CD4-positive, alpha-beta T cell (primary cell): ENCODE results near the gene CASZ1. TPM values are rescaled to one million over a fixed set of nuclear protein-coding genes. Genes with fewer than 3 reads are reported as not detected.

Experiments used
- ATAC-seq: fragments of 200-7000 bp; cut with Tn5 transposase; one replicate; pipeline ENCODE4 v1.10.0; 2022; ENCODE audit warnings: mild to moderate bottlenecking; ENCODE audit not compliant: poor library complexity
- CTCF ChIA-PET: fragments of 350-600 bp; sonication (Branson Sonifier 250); formaldehyde crosslinking; loops from one replicate; lab custom pipeline; 2021; ENCODE audit warnings: antibody characterized with exemption, inconsistent platforms; lab: Charles Lee
- POLR2A ChIA-PET: fragments of 350-600 bp; sonication (Branson Sonifier 250); formaldehyde crosslinking; loops from one replicate; lab custom pipeline; 2021; ENCODE audit warnings: antibody characterized with exemption, inconsistent platforms; lab: Charles Lee
- DNase-seq, 14 experiments: peaks; one replicate each; pipeline ENCODE4 v3.0.0-alpha.2; 2013 to 2020; ENCODE audit warnings: mixed read lengths in 2 of 14
- H3K27ac ChIP-seq, 2 donors: one replicate each; pipeline versions ENCODE4 v1.5.1 to v1.7.0; 2013; ENCODE audit warnings: low read length in 2 of 2, low read depth in 1 of 2, mild to moderate bottlenecking in 1 of 2
- H3K27me3 ChIP-seq, 2 experiments: 1 replicate in 1 of 2; 2 replicates in 1 of 2; pipeline versions ENCODE4 v1.6.1 to v1.7.0; 2013; ENCODE audit warnings: low read length in 2 of 2, control low read depth in 1 of 2, mild to moderate bottlenecking in 1 of 2, moderate library complexity in 1 of 2; ENCODE audit not compliant: insufficient read depth in 2 of 2, control insufficient read depth in 1 of 2
- H3K36me3 ChIP-seq: one replicate; pipeline ENCODE4 v1.6.1; 2013; ENCODE audit warnings: low read length, control low read depth; ENCODE audit not compliant: insufficient read depth
- H3K4me1 ChIP-seq: one replicate; pipeline ENCODE4 v1.6.1; 2013; ENCODE audit warnings: low read length, control low read depth; ENCODE audit not compliant: insufficient read depth
- H3K4me3 ChIP-seq: one replicate; pipeline ENCODE4 v1.5.1; 2013; ENCODE audit warnings: mild to moderate bottlenecking, low read length, moderate library complexity
- H3K9me3 ChIP-seq, 2 experiments: 1 replicate in 1 of 2; 2 replicates in 1 of 2; pipeline versions ENCODE4 v1.6.1 to v1.7.0; 2013; ENCODE audit warnings: low read length in 2 of 2, mild to moderate bottlenecking in 2 of 2, control low read depth in 1 of 2, moderate library complexity in 1 of 2; ENCODE audit not compliant: control insufficient read depth in 1 of 2, insufficient read depth in 1 of 2
- H3K27ac Mint-ChIP-seq: one replicate; pipeline ENCODE4 v1.8.0; 2020; ENCODE audit warnings: mixed read lengths
- H3K27me3 Mint-ChIP-seq: one replicate; pipeline ENCODE4 v1.8.0; 2021; ENCODE audit warnings: mixed read lengths
- H3K36me3 Mint-ChIP-seq: one replicate; pipeline ENCODE4 v1.8.0; 2021; ENCODE audit warnings: low read depth, mixed read lengths
- H3K4me1 Mint-ChIP-seq: one replicate; pipeline ENCODE4 v1.8.0; 2021; ENCODE audit warnings: low read depth, mixed read lengths
- H3K4me3 Mint-ChIP-seq: one replicate; pipeline ENCODE4 v1.8.0; 2020; ENCODE audit warnings: mild to moderate bottlenecking, mixed read lengths
- H3K9me3 Mint-ChIP-seq: one replicate; pipeline ENCODE4 v1.8.0; 2020; ENCODE audit warnings: mixed read lengths
- intact Hi-C, 2 experiments: fragments of 100-400 bp; cut with DNase I in 1 of 2; cut with micrococcal nuclease in 1 of 2; formaldehyde crosslinking; loops; one replicate each; pipeline versions ENCODE4 v1.15.1 to v1.9.0; 2023 to 2025; cut with DNase I, micrococcal nuclease
- total RNA-seq, 174 experiments: library from RNA in 2 of 174; stranded (reverse) in 2 of 174; gene quantifications; one replicate each; pipeline ENCODE4 v1.2.3 and lab custom pipeline; 2021 to 2026
- TF ChIP-seq, protein P1 (sequence below): fragments of 200-600 bp; IDR thresholded peaks from one replicate; pipeline ENCODE4 v1.8.0; 2022; ENCODE audit warnings: antibody characterized with exemption, mild to moderate bottlenecking

CASZ1 gene
- total RNA-seq, 2 experiments from 2014 or later = 21.8 to 22.8 TPM

DNA sequence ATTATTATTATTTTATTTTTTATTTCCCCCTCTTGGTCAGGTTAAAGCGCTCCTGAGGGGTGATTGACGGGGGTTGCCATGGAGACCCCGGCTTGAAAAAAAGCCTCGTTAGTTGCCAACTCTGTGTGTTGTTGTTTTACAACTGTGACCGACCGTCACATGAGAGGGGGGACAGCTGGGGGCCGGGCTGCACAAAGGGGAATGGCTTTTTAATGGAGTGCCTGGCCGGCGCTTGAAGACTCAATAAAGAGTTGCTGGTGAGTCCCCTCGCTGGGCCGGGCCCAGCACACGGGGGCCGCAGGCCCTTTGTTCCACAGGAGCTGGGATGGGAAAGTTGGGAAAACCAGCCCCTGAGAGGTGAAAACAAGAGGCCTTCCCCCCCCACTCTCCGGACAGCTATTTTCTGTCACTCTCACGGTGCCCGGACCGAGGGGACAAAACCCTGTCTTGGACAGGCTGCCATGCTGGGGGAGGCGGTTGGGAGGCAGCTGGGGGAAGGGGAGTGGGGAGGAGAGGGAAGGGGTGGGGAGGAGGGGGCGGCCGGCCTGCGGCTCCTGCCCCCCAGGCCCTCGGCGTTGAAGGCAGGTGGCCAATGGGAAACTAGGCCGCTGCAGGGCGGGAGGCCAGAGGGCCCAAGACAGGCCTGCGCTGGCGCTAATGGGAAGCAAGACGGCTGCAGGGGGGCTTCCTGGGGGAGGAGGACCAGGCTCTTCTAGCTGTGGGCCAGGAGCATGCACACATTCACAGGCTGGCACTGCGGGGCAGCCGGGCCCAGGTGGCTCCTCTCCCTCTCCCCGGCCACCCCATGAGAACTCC lies 67.6 kb downstream of the CASZ1 start:
- Mint-ChIP-seq H3K27me3 (no peaks in the 10 kb centered on the region), H3K4me1 (no peaks in the 10 kb centered on the region), H3K36me3 (no peaks in the 10 kb centered on the region), H3K4me3 (no peak overlapping the region), H3K9me3 (no peaks in the 10 kb centered on the region), H3K27ac (no peak overlapping the region)
- CTCF ChIA-PET = no interaction called here
- TF ChIP-seq, protein P1, sequence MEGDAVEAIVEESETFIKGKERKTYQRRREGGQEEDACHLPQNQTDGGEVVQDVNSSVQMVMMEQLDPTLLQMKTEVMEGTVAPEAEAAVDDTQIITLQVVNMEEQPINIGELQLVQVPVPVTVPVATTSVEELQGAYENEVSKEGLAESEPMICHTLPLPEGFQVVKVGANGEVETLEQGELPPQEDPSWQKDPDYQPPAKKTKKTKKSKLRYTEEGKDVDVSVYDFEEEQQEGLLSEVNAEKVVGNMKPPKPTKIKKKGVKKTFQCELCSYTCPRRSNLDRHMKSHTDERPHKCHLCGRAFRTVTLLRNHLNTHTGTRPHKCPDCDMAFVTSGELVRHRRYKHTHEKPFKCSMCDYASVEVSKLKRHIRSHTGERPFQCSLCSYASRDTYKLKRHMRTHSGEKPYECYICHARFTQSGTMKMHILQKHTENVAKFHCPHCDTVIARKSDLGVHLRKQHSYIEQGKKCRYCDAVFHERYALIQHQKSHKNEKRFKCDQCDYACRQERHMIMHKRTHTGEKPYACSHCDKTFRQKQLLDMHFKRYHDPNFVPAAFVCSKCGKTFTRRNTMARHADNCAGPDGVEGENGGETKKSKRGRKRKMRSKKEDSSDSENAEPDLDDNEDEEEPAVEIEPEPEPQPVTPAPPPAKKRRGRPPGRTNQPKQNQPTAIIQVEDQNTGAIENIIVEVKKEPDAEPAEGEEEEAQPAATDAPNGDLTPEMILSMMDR = no peak
- H3K4me3 ChIP-seq = no peak overlapping the region
- no peaks in the 10 kb centered on the region for H3K27me3 ChIP-seq
- DNase-seq (no peak), ATAC-seq (no peak)
- intact Hi-C loops = no loop called here
- no peaks in the 10 kb centered on the region for H3K9me3 ChIP-seq
- H3K36me3 ChIP-seq = no peaks in the 10 kb centered on the region
- no peak overlapping the region for H3K27ac ChIP-seq
- H3K4me1 ChIP-seq = no peaks in the 10 kb centered on the region
- POLR2A ChIA-PET = no interaction called here

DNA sequence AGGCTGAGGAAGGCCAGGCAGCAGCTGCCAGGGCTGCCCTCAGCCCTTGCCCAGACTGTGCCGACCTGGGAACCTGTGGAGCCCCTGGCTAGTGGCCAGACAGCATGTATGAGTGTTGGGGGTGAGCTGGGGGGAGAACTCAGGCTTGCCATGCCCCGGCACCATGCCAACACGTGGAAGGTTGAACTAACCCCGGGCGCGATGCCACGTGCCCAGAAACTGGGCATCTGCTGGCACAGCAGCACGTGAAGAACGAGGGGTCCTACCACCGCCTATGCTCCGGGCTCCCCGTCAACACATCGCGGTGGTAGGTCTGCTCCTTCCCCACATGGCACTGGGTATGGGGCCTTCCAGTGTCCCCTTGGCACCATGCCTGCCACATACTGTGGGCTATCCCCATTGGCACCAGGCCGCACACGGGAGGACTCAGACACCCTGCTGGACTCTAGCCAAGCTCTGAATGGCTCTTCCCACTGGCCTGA lies 68.7 kb downstream of the CASZ1 start:
- H3K9me3 ChIP-seq = no peaks in the 10 kb centered on the region
- no peak overlapping the region for H3K4me3 Mint-ChIP-seq
- no peaks in the 10 kb centered on the region for H3K4me1 ChIP-seq
- H3K27ac ChIP-seq = no peak overlapping the region
- TF ChIP-seq, protein P1 = no peak
- H3K36me3 ChIP-seq = no peaks in the 10 kb centered on the region
- ChIA-PET CTCF (no interaction called here), POLR2A (no interaction called here)
- DNase-seq (no peak), ATAC-seq (no peak)
- no peaks in the 10 kb centered on the region for H3K27me3 Mint-ChIP-seq
- no peaks in the 10 kb centered on the region for H3K36me3 Mint-ChIP-seq
- intact Hi-C loops = no loop called here
- H3K9me3 Mint-ChIP-seq = no peaks in the 10 kb centered on the region
- no peaks in the 10 kb centered on the region for H3K4me1 Mint-ChIP-seq
- H3K27me3 ChIP-seq = no peaks in the 10 kb centered on the region
- no peak overlapping the region for H3K27ac Mint-ChIP-seq
- no peak overlapping the region for H3K4me3 ChIP-seq

DNA sequence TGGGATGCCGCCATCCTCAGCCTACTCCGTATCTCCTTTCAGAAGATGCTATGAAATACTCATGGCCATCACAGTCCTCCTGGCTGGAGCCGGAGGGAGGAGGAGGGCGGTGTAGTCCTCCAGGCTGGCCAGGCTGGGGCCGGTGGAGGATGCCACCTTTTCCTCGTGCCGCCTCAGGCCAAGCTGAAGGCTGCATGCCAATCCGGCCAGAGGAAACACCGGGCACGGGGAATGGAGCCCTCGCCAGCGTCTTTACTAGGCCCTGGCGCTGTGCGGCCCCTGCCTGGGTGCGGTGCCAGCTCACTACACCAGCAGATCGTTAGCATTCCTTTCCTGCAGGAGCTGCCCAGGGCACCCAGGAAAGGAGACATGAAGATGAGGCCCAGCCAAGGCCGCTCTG lies 70.1 kb downstream of the CASZ1 start:
- Mint-ChIP-seq H3K4me1 (no peaks in the 10 kb centered on the region), H3K27me3 (no peaks in the 10 kb centered on the region), H3K4me3 (no peak overlapping the region), H3K36me3 (no peaks in the 10 kb centered on the region), H3K27ac (no peak overlapping the region), H3K9me3 (no peaks in the 10 kb centered on the region)
- Histone ChIP-seq H3K4me3 (no peak overlapping the region), H3K36me3 (no peaks in the 10 kb centered on the region), H3K4me1 (no peaks in the 10 kb centered on the region), H3K27ac (no peak overlapping the region), H3K27me3 (no peaks in the 10 kb centered on the region), H3K9me3 (no peaks in the 10 kb centered on the region)
- DNase-seq (no peak), ATAC-seq (no peak)
- TF ChIP-seq, protein P1 = no peak
- ChIA-PET CTCF (no interaction called here), POLR2A (no interaction called here)
- intact Hi-C loops = no loop called here
